IPS DF 19.7 (cell line): ENCODE results near the gene FAT2.
"Not testable (repeated sequence)": the region's sequence is repeated elsewhere in the genome, so short reads cannot be mapped to it uniquely, and the experiment has no call there.

Experiments used
- DNase-seq: peaks from one replicate; pipeline ENCODE4 v3.0.0-alpha.2; 2013; ENCODE audit warnings: low read depth, low spot score

The FAT2 gene

DNA sequence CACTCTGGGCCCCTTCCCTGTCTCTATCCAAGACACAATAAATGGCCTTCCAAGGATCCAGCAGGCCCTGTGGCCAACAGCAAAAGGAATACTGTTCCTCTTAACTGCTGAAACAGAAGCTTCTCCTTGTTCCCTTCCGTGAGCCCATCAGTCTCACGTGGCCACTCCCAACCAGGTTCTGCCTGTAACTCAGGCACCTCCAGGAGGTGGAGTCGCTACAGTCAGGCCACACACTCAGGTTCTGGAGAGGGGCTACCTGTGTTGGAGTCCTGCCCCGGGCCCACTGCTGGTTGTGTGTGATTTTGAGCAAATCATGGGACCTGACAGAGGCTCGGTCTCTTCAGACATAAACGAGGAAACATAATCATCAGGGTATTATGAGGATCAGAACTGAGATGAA, 10.3 kb downstream of the FAT2 start:
- no peak for DNase-seq

DNA sequence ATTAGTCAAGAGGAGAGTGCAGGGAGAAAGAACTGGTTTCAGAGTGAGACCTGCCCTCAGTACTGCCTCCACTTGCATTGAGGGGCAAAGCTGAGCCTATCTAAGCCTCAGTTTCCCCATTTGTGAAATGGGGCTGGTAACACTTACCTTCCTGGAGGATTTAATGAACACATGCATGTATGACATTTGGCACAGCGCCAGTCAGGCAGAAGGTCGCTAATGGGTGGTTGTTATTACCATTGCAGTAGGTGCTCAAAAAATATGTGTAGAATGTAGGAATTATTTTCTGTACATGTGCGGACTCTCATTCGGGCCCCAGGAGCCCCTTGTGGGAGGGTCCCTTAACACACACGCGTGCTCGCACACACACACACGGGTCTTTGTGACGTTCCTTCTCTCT, 10.9 kb downstream of the FAT2 start:
- no peak for DNase-seq

DNA sequence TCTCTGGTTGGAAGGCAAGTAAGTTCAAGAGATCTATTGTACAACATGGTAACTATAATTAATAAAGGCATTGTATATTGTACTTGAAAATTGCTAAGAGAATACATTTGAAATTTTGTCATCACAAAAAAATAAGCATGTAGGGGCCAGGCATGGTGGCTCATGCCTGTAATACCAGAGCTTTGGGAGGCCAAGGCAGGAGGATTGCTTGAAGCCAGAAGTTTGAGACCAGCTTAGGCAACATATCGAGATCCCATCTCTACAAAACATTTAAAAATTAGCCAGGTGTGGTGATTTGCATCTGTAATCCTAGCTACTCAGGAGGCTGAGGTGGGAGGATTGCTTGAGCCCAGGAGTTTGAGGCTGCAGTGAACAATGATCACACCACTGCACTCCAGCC, 12.0 kb downstream of the FAT2 start:
- not testable (repeated sequence) for DNase-seq

DNA sequence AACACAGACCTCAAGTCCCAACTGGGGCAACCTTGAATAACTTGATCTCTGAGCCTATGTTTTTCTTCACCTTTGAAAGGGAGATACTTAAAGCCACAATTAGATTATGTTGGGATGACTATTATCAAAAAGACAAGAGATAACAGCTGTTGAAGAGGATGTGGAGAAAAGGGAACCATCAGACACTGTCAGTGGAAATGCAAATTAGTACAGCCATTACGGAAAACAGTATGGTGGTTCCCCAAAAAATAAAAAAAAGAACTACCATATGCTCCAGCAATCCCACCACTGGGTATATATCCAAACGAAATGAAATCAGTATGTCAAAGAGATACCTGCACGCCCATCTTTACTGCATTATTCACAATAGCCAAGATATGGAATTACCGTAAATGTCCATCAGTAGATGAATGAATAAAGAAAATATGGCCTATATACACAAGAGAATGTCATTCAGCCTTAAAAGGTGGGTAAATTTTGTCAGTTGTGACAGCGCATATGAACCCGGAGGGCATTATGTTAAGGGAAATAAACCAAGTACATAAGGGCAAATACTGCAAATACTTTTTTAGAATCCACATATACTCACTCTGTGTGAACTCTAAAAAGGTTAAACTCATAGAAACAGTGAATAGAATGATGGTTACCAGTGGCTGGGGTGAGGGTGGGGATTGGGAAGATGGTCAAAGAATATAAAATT, 12.7 kb downstream of the FAT2 start:
- DNase-seq = no peak

DNA sequence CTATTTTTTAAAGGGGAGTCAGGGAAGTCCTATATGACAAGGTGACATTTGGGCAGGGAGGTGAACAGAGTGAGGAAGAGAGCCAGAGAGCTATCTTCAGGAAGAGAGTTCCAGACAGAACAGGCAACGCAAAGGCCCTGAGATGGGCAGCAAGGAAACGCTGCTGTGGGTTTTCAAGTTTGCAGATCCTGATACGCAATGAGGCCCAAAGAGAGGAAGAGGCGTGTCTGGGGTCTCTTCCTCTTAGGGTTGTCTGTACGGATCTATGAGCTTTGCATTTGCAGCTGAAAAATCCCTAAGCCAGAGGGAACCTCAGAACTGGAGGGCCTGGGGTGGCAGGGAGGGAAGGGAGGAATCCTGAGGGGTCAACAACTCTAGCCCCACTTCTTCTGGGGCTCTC, 13.6 kb downstream of the FAT2 start:
- no peak for DNase-seq

DNA sequence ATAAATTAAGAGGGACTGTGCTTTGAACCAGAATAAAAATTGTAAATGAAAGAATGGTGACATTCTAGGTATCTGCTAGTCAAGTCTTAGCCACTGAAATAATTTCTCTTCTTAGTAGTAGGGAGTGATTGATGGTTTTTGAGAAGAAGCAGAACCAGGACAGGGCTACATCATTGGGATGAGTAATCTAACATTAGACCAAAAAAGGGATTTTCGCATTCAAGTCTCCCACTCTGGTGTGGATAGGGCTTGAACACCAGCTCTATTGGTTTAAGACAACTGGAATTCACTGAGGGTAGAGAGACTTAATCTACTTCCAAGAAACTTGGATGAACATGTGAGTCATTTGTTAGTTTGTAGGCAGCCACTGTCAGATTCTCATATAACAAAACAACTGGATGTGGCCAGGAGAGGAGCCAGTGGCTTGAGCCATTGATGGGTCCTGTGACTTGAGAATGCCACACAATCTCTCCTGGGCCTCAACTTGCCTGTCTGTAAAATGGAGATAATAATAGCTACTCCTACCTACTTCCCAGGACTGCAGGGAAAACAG, 16.6 kb downstream of the FAT2 start:
- no peak for DNase-seq

DNA sequence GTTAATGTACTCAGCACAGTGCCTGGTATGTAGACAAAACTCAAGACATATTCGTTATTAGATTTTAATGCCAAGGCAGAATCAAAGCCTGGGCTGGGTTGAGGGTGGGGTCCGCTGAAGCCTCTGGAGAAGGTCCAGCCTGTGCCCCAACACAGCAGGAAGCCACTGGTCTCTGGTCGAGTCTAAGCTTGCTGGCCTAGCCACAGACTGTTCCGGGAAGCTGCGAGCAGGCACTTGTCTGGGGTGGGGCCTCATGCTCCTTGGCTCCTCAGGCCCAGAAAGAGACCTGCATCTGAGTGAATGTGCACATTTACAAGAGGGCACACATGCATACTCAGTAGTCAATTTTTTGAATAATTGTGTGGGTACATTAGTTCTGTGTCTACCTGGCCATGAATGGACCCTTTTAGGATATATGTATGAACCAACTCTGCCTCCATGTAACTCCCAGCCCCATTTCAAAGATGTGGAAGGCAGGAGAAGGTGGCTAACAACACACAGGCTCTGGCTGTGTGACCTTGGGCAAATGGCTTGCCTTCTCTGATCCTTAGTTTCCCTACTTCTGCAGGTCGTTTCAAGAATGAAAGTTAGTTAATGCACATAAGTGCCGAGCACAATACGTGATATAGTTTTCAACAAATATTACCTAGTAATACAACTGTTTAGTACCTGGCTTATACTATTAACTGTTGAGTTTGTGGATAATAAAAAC, 18.3 kb downstream of the FAT2 start:
- no peak for DNase-seq

DNA sequence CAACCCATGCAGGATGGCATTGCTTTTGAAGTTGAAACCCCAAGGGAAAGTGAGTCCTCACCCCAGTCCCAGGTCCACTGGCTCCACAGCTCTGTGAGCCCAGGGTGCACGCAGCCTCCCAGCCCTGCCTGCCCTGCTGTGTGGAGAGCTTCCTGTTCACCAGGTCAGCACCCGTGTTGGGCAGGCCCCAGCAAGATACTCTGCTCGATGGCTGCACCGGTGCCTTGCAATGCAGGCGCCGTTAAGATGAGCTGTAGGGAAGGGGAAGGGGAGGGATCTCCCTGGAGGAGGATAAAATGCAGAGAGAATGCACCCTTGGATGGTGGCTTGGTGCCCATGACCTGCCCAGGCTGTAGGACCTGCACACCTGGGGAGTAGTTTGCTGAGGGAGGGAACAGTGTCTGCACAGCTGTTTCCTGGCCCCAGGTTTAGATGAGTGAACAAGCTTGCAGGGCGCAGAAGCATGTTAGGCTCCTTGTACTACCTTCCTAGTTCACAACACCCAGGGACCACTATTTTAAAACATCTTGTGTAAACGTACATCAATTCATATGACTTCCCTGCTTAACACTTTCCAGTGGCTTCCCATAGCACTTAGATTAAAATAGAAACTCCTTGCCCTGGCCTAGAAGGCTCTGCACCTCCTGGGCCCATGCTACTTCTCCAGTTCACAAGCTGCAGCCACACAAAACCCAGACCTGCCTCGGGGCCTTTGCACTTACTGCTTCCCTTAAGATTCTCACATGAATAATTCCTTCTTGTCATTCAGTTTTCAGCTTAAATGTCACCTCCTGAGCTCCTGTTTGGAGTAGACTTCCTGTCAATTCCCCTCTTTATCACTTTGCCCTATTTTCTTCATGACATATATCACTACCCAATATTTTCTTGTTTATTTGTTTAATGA, 19.6 kb downstream of the FAT2 start:
- no peak for DNase-seq

DNA sequence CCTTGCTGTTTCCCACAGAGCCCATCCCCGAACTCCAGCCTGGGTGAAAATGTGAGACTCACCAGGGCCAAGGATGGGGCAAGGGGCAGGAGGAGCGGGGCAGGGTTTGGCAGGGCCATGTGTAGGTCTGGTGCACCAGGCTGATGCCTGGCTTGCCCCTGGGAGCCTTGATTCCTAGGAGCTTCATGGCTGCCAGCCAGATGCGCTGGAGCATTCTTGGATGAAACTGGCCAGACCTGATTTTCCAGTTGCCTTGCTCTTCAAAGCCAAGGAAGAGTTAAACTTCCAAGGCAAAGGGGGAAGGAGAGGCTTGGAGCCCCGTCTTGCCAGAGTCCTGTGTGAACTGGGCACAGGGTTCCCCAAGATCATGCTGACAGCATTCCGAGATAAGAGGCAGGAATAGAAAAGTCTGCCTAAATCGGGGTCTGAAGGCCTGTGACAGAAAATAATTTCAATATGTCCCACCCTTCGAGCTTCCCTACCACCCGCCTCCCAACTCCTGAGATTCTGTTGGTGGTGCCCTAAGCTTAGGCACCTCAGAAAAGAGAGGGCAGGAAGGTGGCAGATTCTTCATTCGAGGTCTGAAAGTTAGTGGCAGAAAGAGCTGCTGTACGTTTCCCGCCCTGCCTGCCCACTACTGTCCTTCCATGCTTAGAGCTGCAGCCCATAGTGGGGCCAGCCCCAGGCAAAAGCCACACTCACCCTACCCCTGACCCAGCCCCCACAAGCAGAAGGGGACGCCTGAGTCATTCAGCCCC, 20.4 kb downstream of the FAT2 start:
- peak; percentile 63 for DNase-seq

DNA sequence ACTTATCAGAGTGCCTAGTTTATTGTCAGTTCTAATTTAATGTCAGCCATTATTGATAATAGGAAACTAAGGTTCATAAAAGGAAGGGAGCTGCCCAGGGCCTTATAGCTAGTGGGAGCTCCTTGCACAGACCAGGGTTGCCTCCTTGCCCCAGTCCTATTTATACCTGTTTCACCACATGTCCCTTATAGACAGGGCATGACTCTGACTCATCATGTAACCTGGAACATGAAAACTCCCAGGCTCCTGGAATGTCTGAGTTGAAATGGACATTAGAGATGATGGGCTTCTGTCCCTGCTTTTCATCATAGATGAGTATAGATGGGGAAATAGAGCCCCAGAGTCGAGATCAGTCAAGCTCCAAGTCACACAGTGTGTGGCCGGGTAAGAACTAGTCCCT, 21.1 kb downstream of the FAT2 start:
- no peak for DNase-seq

DNA sequence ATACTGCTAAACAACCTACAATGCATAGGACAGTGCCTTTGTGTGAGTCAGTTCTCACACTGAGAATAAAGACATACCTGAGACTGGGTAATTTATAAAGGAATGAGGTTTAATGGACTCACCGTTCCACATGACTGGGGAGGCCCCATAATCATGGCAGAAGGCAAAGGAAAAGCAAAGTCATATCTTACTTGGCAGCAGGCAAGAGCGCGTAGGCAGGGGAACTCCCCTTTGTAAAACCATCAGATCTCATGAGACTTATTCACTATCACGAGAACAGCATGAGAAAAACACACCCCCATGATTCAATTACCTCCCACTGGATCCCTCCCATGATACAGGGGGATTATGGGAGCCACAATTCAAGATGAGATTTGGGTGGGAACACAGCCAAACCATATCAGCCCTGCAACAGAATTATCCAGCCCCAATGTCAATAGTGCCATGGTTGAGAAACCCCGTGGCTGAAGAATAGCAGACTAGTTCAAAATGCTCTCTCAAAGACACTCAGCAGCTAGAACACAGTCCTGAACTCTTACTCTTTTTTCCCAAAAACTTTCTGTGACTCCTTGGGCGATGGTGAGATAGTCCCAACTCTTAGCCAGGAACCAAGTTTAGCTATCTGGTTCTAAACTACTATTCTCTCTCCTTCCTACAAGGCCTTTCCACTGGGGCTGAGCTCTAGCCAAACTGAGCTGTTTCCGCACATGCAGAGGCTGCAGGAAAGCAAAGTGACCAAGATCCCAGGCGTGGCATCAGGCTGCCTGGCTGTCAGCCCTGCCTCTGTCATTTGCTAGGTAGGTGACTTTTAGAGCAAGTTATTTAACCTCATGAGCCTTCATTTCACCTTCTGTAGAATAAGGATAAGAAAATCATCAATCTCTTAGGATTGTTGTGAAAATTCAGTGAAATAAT, 21.7 kb downstream of the FAT2 start:
- no peak for DNase-seq

DNA sequence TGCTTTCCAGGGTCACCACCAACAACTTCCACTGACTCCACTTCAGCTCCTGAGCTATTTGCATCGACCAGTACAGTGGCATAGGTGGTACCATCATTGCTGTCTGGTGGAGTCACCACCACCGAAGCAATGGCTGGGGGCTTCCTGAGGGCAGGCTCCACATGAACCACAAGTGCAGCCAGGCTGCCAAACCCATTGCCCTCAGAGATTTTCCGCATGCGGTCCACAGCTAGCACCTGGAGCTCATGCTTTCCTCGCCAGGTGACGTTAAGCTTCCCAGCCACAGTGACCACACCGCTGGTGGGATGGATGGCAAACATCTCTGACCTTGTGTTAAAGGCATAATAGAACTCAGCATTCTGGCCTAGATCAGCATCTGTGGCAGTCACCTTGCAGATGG, 23.1 kb downstream of the FAT2 start:
- DNase-seq = no peak

DNA sequence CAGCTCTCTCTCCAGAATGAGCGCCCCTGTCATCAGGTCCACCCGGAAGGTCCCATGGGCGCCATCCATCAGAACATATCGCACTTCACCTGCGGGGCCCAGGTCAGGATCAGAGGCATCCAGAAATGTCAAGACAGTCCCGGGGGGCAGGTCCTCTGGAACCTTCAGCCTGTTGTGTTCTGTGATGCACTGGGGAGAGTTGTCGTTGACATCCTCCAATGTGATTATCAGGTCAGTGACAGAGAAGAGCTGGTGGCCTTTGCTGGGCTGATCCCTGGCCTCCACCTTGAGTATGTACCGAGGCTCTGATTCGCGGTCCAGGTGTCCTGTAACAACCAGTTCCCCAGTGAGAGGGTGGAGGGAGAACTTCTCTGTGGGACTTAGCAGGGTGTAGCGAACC, 25.2 kb downstream of the FAT2 start:
- DNase-seq = no peak

DNA sequence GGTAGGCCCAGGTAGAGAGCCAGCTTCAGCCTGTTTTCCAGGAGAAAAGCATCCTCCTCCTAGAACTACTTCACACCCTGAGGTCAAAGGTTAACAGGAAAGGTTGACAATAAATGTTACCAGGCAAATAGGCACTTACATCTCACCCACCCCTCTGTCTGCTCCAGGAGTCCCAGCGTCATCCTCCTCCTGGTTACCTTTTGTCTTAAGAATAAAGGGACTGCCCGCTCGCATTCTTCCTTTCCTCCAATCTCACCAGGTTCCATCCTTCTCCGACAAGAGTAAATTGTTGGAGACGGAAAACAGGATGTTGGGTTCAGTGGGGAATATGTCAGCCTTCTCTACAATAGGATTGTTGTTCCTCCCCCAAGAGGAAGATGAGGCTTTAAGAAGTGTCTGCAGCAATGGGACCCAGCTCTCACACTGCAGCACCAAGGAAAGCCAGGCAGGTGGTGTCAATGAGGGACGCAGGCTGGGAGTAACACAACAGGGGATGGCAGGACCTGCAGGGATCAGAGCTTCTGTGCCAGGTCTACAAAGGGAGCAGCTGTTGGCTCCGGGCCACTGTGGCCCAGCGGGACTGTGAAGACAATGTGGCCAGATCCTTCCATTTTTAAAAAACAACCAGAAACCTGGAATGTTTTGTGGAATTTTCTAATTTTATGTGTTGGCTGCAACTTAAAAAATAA, 29.0 kb downstream of the FAT2 start:
- DNase-seq = no peak

DNA sequence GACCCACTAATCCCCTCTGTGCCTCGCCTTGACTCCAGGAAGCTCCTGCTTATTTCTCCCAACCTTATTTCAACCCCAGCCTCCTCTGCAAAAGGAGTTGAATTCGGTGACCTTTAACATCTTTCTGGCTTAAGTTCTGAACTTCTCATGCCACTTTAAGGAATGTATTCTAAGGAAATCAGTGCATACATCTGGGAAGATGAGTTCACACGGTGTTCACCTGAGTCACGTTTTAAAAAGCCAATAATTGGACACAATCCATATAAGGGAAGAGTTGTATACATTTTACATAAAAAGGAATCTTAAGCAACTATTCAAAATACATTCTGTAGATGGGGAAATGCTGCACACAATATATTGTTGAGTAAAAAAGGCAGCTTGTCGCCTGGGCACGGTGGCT, 33.2 kb downstream of the FAT2 start:
- DNase-seq = no peak

DNA sequence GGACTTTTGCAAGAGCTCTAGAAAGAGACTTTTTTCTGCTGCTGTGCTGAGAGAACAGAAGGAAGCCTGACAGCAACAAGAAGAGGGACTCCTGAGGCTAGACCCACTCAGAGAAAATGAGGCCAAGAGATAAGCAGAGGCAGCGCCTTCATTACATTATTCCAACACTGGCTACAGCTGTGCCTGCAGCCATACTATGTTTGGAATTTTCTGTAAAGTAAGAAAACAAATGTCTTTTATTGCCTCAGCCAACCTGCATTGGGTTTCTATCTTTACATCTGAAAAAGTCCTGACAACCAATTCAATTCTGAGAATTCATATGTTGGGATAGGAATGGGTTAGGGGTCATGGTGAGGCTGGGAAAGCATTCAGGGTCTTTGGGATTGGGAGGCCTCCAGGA, 33.7 kb downstream of the FAT2 start:
- no peak for DNase-seq

DNA sequence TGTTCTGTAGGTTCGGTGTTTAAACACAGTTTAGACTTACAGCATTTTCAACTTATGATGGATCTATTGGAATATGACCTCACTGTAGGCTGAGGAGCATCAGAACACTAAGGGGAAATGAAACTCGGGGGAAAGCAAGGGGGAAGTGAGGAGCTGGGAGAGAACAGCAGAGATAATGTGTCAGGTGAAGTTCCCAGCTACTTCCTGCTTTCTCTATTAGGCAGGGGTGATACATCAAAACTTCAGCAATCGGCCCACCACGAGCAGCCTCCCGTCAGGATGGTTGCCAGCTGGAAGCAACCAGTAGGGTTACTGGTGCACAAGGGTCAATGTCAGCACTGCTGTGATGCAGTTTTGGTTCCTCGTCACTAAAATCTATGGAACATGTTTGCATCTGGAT, 34.3 kb downstream of the FAT2 start:
- DNase-seq = no peak

DNA sequence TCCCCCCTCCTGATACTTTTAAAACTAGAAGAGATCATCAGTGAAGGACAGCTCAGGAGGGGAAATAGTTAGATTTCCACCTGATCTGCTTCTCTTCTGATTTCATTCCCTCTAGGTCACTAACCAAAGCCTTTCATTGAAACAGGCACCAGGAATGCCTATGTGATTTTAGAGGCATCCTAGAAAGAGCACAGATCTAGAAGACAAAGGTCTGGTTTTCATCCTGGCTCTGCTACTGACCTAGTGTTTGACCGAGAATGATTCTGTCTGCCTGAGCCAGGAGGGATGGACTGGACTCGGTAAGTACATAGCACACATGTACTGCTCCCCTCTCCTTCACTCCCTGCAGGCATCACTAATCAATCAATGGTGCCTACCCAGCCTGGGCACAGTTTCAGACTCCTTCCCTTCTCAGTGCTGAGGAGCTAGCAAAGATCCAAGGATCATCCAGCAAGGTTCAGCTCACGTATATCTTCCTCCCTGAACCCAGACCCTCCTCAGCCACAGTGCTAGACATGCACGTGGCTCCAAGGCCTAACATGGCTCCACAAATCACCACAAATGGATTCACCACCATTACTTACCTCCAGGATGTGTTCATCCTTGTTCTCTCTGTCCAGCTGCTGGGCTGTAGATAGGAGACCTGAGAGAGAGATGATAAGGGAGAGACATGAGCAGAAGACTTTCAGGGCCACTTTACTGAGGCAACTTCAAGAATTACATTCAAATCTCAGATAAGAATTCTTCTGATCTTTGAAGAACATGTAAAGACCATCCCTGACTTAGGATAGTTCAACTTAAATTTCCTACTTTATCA, 35.2 kb downstream of the FAT2 start:
- no peak for DNase-seq

DNA sequence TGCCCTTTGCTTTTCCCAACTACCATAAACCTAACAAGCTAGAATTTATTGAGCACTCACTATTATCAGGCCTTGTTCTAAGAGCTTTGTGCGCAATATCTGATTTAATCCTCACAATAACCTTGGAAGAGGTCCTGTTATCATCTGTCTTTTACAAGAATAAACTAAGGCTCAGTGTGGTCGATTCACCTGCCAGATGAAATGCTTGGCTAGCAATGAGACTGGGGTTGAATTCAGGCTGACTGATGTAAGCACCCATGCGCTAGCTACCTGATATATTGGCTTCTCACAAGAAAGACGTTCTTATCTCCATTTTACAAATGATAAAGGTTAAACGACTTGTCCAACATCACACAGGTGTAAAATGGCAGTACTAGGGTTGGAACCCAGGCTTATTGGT, 37.4 kb downstream of the FAT2 start:
- DNase-seq = no peak
